Activated CD4-positive, CD25-positive, alpha-beta regulatory T cell treated with anti-CD3 and anti-CD28 coated beads, Interleukin-2, amount 50 U/mL, for 24 hours (primary cell): ENCODE measurements around the gene FAF2.
"Not testable (repeated sequence)": the region's sequence is repeated elsewhere in the genome, so short reads cannot be mapped to it uniquely, and the experiment has no call there.

Experiments
- ATAC-seq, 2 donors: fragments of 150-1000 bp; cut with Tn5 transposase; one replicate each; pipeline ENCODE4 v1.10.0; 2021; ENCODE audit warnings: mild to moderate bottlenecking in 1 of 2, moderate library complexity in 1 of 2

The FAF2 gene

GRCh38 chr5:176547802-176548201 is 99.6 kb downstream of the FAF2 start:
- ATAC-seq, result peak; percentile 32 to 47

GRCh38 chr5:176548967-176549444 is 100.8 kb downstream of the FAF2 start, which contains the start of gene CDHR2:
TSS of gene CDHR2 (plus strand) at chr5:176549342. CDS start at chr5:176565353, 16,011 bp downstream.
- no peak for ATAC-seq

GRCh38 chr5:176549871-176550270 is 101.7 kb downstream of the FAF2 start:
- no peak for ATAC-seq

DNA sequence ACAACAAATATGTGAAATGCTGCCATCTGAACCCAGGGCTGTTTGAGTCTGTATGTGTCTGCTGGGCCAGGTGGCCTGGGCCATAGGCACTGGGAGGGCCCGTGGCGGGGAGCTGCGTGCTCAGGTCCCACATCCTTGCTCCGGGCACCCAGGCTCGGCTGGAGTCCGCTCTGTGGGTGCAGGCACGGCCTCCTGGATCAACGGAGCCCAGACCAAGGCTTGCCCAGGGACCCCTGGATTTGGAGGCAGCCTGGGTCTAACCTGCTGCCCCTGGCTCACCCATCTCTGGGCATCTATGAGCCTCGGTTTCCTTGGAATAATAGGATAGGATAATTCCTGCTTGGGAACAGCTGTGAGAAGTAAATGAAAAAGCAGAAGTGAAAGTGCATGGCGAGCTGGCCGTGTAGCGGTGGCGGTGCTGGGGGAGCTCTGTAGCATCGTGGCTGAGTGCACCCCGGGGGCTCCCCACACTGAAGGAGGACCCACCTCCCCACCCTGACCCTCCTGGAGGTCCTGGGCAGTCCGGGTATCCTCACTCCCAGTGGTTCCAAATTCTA is 102.2 kb downstream of the FAF2 start:
- no peak for ATAC-seq

GRCh38 chr5:176550937-176551336 is 102.8 kb downstream of the FAF2 start:
- ATAC-seq, result not testable (repeated sequence)

DNA sequence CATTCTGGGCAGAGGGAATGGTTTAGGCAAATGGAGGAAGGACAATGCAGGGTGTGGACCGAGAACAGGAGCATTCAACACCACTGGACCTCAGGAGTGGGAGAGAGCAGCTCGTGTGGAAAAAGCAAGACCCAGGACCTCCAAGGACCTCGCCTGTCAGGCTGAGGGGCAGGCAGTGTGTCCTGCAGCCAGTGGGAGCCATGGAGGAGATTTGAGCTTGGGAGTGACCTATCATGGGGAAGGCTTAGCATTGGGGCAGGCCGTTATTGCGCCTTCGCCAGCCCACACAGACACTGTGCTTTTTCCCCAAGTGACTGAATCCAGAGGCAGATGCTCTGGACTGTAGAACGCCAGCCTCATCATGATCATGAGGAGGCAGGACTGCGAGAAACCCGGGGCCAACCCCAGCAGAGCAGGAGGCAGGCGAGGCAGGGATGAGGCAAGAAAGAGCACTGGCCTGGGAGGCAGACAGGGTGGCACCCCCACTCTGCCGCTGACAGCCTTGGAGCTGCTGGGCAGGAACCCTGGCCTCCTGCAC is 104.2 kb downstream of the FAF2 start:
- no peak for ATAC-seq

DNA sequence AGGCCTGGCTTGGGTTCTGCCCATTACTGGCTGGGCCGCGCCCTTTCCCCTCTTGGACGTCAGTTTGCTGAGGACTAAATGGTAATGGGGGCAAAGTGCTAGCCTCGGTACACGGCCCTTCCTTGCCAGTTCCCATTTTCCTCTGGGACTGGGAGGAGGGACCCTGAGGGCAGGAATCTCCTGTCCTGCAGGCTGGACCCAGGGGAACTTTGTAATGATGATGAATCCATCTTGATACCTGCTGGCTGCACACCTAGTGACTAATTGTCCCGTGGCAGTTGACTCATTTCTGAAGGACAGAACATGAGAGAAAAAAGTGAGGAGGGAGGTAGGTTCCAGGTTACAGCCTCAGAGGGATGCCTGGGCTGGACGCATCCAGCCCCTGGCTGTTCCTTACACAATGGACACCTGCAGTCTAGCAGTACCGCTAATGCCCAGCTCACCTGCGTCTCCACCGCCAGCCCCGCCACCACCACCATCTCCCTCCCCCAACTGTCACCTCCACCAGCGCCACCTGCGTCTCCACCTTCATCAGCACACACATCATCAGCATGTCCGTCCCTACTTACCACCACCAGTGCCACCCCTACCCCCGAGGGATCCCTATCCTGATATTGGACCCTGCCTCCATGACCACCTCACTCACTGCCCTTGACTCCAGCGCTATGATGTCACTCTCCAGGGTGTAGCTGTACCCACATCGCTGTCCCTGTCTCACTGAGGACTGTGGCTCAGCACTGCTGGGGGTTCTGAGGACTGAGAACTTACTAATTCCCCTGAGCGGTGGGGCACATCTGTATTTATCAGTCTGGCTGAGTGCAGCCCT is 105.3 kb downstream of the FAF2 start:
- peak; percentile 74 to 82 for ATAC-seq

GRCh38 chr5:176557846-176558245 is 109.7 kb downstream of the FAF2 start:
- ATAC-seq, result no peak
